Colonic mucosa (tissue), 4 donors: ENCODE data around the gene PHF20. TPM values are rescaled to one million over a fixed set of nuclear protein-coding genes. Genes with fewer than 3 reads are reported as not detected.
"Not testable (repeated sequence)": the region's sequence is repeated elsewhere in the genome, so short reads cannot be mapped to it uniquely, and the experiment has no call there.

Source experiments
- DNase-seq: peaks from one replicate; pipeline ENCODE4 v3.0.0-alpha.2; 2020
- H3K27ac ChIP-seq: fragments of 200-600 bp; one replicate; pipeline ENCODE4 v1.8.0; 2021
- H3K27me3 ChIP-seq: fragments of 200-600 bp; one replicate; pipeline ENCODE4 v1.8.0; 2021
- H3K36me3 ChIP-seq: fragments of 200-600 bp; one replicate; pipeline ENCODE4 v1.8.0; 2021
- H3K4me1 ChIP-seq: fragments of 200-600 bp; one replicate; pipeline ENCODE4 v1.8.0; 2021; ENCODE audit warnings: mild to moderate bottlenecking
- H3K4me3 ChIP-seq: fragments of 200-600 bp; one replicate; pipeline ENCODE4 v1.8.0; 2021
- H3K9ac ChIP-seq, 2 donors: one replicate each; pipeline ENCODE4 v1.7.0; 2013; ENCODE audit warnings: control low read depth in 2 of 2, low read depth in 2 of 2, low read length in 2 of 2
- H3K9me3 ChIP-seq: fragments of 200-600 bp; one replicate; pipeline ENCODE4 v1.8.0; 2021
- intact Hi-C: fragments of 100-400 bp; cut with DNase I; formaldehyde crosslinking; loops from one replicate; pipeline ENCODE4 v1.14.1; 2022
- total RNA-seq, 2 donors: library from RNA; stranded (reverse); fragmentation: NEBNext Ultra II Directional in 1 of 2; extraction: Animal tissue kit (Norgen Biotek cat#: 25700) in 1 of 2; gene quantifications; one replicate each; pipeline ENCODE4 v1.2.1, GENCODE V29; 2021
- TF ChIP-seq, protein P1 (sequence below): fragments of 200-600 bp; IDR thresholded peaks from one replicate; pipeline ENCODE4 v1.8.0; 2022; ENCODE audit warnings: antibody characterized with exemption, mild to moderate bottlenecking
- donor health status: healthy.
- donor health status: DM: no; HTN: no; CAD: no.
- donor health status: DM: no; HTN: no; CAD: no.

Gene PHF20
- total RNA-seq, 2 donors from 2014 or later: 25.5 to 27.0 TPM

DNA sequence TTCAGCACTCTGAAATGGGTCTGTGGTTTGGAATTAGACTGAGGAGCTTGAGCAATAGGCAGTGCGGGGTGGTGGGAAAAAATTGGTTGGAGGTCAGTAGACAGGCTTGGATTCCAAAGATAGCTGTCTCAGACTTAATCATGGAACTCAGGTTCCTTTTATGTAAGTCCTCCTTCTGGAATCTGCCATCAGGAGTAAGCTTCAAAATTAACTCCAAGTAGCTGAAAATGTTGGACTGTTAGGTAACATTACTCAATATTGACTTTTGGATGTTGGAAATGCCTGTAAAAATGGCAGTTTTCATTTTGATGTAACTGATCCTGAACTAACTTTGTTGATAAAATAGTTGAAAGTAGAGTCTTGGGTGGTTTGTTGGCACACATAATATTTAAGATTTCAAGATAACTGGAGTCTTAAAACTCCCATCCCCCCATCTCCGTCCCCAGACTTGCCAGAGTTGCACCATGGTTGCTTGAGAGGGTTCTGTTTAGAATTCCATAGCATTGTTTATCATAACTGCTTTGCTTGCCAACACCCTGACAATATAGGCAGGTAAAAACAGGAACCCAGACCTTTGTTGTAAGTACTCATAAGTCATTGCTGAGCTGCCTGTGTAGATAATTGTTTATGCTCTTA is 83.0 kb downstream of the PHF20 start:
- Histone ChIP-seq H3K27ac (no peak overlapping the region), H3K9me3 (no peaks in the 10 kb centered on the region), H3K36me3 (no peaks in the 10 kb centered on the region), H3K27me3 (no peaks in the 10 kb centered on the region), H3K9ac (no peak overlapping the region), H3K4me3 (no peak overlapping the region), H3K4me1 (no peaks in the 10 kb centered on the region)
- no peak for DNase-seq
- intact Hi-C loops: no loop called here
- TF ChIP-seq, protein P1, sequence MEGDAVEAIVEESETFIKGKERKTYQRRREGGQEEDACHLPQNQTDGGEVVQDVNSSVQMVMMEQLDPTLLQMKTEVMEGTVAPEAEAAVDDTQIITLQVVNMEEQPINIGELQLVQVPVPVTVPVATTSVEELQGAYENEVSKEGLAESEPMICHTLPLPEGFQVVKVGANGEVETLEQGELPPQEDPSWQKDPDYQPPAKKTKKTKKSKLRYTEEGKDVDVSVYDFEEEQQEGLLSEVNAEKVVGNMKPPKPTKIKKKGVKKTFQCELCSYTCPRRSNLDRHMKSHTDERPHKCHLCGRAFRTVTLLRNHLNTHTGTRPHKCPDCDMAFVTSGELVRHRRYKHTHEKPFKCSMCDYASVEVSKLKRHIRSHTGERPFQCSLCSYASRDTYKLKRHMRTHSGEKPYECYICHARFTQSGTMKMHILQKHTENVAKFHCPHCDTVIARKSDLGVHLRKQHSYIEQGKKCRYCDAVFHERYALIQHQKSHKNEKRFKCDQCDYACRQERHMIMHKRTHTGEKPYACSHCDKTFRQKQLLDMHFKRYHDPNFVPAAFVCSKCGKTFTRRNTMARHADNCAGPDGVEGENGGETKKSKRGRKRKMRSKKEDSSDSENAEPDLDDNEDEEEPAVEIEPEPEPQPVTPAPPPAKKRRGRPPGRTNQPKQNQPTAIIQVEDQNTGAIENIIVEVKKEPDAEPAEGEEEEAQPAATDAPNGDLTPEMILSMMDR: no peak

DNA sequence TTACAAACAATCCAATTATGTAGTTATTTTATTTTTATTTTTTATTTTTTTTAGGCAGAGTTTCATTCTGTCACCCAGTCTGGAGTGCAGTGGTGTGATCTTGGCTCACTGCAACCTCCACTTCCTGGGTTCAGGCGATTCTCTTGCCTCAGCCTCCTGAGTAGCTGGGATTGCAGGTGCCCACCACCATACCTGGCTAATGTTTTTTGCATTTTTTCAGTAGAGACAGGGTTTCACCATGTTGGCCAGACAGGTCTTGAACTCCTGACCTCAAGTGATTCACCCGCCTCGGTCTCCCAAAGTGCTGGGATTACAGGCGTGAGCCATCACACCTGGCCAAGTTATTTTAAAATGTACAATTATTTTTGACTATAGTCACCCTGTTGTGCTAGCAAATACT is 83.8 kb downstream of the PHF20 start:
- H3K9me3 ChIP-seq, intact Hi-C loops, H3K4me3 ChIP-seq, H3K36me3 ChIP-seq, H3K4me1 ChIP-seq, H3K9ac ChIP-seq, H3K27ac ChIP-seq, DNase-seq, H3K27me3 ChIP-seq: not testable (repeated sequence)

DNA sequence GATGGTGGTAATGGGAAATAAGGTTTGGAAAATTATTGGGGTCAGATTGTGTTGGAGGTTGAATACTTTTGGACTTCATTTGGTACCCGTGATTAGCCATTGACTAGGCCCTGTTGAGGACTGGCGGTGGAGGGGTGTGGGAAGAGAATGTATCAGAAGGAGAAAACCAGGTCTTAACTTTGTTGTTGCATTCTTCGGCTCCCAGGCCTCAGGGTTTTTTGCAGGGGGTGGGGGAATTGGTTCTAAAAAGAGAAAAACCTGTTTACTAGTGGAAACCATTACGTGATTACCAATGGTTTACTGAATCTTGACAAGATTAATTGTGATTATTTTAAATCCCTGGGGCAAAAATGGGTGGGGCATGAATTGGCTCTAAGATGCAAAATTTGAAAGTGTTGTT is 85.1 kb downstream of the PHF20 start:
- no peak for DNase-seq
- no peaks in the 10 kb centered on the region for H3K36me3 ChIP-seq
- TF ChIP-seq, protein P1: no peak
- intact Hi-C loops: no loop called here
- no peak overlapping the region for H3K27ac ChIP-seq
- H3K9ac ChIP-seq: no peak overlapping the region
- H3K4me1 ChIP-seq: no peaks in the 10 kb centered on the region
- no peaks in the 10 kb centered on the region for H3K27me3 ChIP-seq
- H3K4me3 ChIP-seq: no peak overlapping the region
- H3K9me3 ChIP-seq: no peaks in the 10 kb centered on the region

DNA sequence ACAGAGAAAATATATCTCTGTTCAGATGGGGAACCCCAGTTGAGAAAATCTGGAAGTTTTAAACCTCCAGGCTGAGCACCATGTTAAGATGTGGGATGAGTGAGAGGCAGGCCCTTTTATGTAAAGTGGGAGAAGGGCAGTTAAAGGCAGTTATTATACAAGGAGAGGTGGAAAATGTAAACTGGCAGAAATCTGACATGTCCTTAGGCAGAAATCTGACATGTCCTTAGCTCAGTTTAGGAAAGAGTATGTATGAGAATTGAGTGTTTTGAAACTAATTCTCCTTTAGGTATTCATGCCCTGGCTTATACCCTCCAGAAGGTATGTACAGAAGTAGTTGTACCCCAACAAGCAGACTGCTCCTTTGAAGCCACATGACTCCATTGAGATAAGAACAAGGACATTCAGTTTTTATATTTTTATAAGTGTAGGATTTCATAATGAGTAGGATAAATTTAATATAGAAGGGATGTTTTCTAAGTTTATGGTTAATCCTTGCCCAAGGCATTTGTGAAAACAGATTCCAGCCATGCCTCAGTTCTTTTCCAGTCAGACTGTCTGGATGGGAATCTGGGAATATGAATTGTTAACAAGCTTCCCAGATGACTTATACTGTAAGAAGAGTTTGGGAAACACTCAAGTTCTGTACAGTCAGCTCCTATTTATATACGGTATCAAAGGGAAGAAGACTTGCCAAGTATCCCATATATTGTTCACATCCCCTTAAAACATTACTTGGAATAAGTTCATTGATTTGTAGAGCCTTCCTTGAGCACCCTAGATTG is 94.8 kb downstream of the PHF20 start:
- Histone ChIP-seq H3K4me3 (no peak overlapping the region), H3K4me1 (no peaks in the 10 kb centered on the region), H3K27me3 (no peaks in the 10 kb centered on the region), H3K36me3 (no peaks in the 10 kb centered on the region), H3K27ac (no peak overlapping the region), H3K9me3 (no peaks in the 10 kb centered on the region), H3K9ac (no peak overlapping the region)
- no peak for DNase-seq
- intact Hi-C loops: no loop called here
- TF ChIP-seq, protein P1: no peak

DNA sequence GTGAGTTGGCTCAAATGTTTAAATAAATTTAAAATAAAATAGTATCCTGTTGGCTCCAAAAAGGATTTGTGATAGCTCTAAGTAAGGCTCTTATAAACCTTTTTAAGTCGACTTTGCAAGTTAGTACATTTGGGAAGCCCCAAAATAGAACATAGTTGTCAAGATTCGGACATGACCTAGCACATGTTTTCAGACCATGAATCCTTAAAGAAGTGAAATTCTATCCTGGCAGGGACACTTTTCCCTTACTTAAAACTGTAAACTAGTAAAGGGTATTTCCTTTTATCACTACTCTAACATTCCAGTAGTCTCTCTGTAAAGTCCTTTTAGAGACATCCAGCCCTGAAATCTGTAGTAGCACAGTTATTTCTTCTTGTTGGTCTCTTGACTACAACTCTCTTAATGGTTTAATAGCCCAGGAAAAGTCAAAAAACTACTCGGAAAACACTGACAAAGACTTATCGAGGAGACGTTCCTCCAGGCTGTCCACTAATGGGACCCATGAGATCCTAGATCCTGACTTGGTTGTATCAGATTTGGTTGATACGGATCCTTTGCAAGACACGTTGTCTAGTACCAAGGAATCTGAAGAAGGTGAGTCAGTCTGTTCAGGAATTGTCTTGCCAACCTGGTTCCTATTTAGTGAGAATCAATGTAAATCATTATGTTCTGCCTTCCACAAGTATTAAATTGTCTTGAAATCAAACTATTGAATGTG is 98.9 kb downstream of the PHF20 start:
- H3K4me3 ChIP-seq: no peak overlapping the region
- H3K36me3 ChIP-seq: no peaks in the 10 kb centered on the region
- no peaks in the 10 kb centered on the region for H3K4me1 ChIP-seq
- no peak overlapping the region for H3K27ac ChIP-seq
- TF ChIP-seq, protein P1: no peak
- H3K27me3 ChIP-seq: no peaks in the 10 kb centered on the region
- H3K9ac ChIP-seq: no peak overlapping the region
- no peaks in the 10 kb centered on the region for H3K9me3 ChIP-seq
- intact Hi-C loops: no loop called here
- DNase-seq: no peak
